ENCODE results near the gene PTPRN2. TPM values are rescaled to one million over a fixed set of nuclear protein-coding genes. Genes with fewer than 3 reads are reported as not detected.

Gene PTPRN2
- total and polyA plus RNA-seq, 2 of the 8 experiments (the other 6 are each of a cell fraction or from before 2014, with no cell fraction given), result 2.6 to 4.5 TPM

GRCh38 chr7:157495594-157495993 is 1092.0 kb downstream of the PTPRN2 start:
- TF ChIP-seq GABPA (IDR thresholded peaks at IDR 0.05; ENCODE audit: borderline replicate concordance, insufficient read depth, low read length) (no peak), HDAC2 (IDR thresholded peaks at IDR 0.05; ENCODE audit: borderline replicate concordance in 1 of 2, low read depth in 2 of 2, low read length in 2 of 2) (no peak), KDM4A (IDR thresholded peaks at IDR 0.05; ENCODE audit: low read depth, low read length, severe bottlenecking) (no peak), SIX5 (IDR thresholded peaks at IDR 0.05; ENCODE audit: low read depth, low read length) (no peak), KDM5A (IDR thresholded peaks at IDR 0.05; ENCODE audit: low read length) (no peak), CBX8 (IDR thresholded peaks at IDR 0.05; ENCODE audit: borderline replicate concordance, low read depth, low read length) (no peak), NANOG (IDR thresholded peaks at IDR 0.05; ENCODE audit: insufficient read depth, low read depth, low read length, poor library complexity, severe bottlenecking) (no peak), RNF2 (IDR thresholded peaks at IDR 0.05; ENCODE audit: borderline replicate concordance, low read depth, low read length, missing control alignments, poor library complexity, severe bottlenecking) (no peak), CTBP2 (IDR thresholded peaks at IDR 0.05; ENCODE audit: borderline replicate concordance, insufficient read depth, insufficient read length, low read length) (no peak)
- no peak overlapping the region for H3K4ac ChIP-seq (replicated peaks; ENCODE audit: insufficient read length, low read depth, low read length)
- H3K18ac ChIP-seq (ENCODE audit: extremely low read depth, low read length), result no peak overlapping the region
- H4K20me1 ChIP-seq (replicated peaks in 1 of 2; ENCODE audit: control insufficient read depth in 1 of 2, insufficient read depth in 2 of 2, low read length in 2 of 2), result peaks cover 0 to 3% of the 10 kb centered on the region in 2 experiments
- no peak overlapping the region for H2BK5ac ChIP-seq (ENCODE audit: low read depth, low read length)
- no peak overlapping the region for H3K23ac ChIP-seq (ENCODE audit: insufficient read length)
- H3K56ac ChIP-seq (replicated peaks; ENCODE audit: insufficient read length, low read depth, low read length), result no peak overlapping the region
- no peak overlapping the region for H2AK5ac ChIP-seq (ENCODE audit: low read depth, low read length)
- FAIRE-seq (no peak), DNase-seq (ENCODE audit: low read depth in 1 of 2, low spot score in 2 of 2) (no peak)
- no peak overlapping the region for H3K4me2 ChIP-seq (ENCODE audit: insufficient read depth in 1 of 2, low read depth in 2 of 2, low read length in 2 of 2)
- no peak overlapping the region for H3K4me3 ChIP-seq (ENCODE audit: extremely low read depth in 1 of 4, insufficient read depth in 2 of 4, low read depth in 3 of 4, low read length in 4 of 4)
- no peaks in the 10 kb centered on the region for H3K79me2 ChIP-seq (ENCODE audit: control insufficient read depth in 1 of 2, insufficient read depth in 2 of 2, low read length in 2 of 2)
- H3K36me3 ChIP-seq (ENCODE audit: control insufficient read depth in 2 of 4, insufficient read depth in 4 of 4, low read length in 3 of 4), result no peaks in the 10 kb centered on the region
- no peak overlapping the region for H2AFZ ChIP-seq (ENCODE audit: low read length)
- H3K4me1 ChIP-seq (replicated peaks in 1 of 4; ENCODE audit: control insufficient read depth in 3 of 4, insufficient read depth in 4 of 4, low read length in 3 of 4), result peaks cover 0 to 1% (median 0%) of the 10 kb centered on the region in 4 experiments; a peak in 1 of 7 replicates
- no peak overlapping the region for H2BK20ac ChIP-seq (ENCODE audit: low read length)
- H2BK120ac ChIP-seq (replicated peaks; ENCODE audit: low read depth, low read length), result no peak overlapping the region
- H2BK12ac ChIP-seq (ENCODE audit: low read depth, low read length), result no peak overlapping the region
- H3K9me3 ChIP-seq (ENCODE audit: insufficient read depth in 2 of 2, low read depth in 1 of 2, low read length in 1 of 2), result no peaks in the 10 kb centered on the region
- no peak overlapping the region for H4K91ac ChIP-seq (replicated peaks; ENCODE audit: insufficient read length, low read length)
- H3K79me1 ChIP-seq (ENCODE audit: low read depth, low read length), result no peaks in the 10 kb centered on the region; the same call in 1 of the 2 replicates
- WGBS, 2 experiments (ENCODE audit: extremely low coverage in 1 of 2, insufficient coverage in 1 of 2, insufficient read length in 1 of 2, insufficient replicate concordance in 2 of 2, low coverage in 1 of 2, low lambda C conversion rate in 2 of 2, missing lambda C conversion rate in 1 of 2), result 88% methylated on average over 13 of the region's 13 CpGs; no CpG with 5 or more reads in 1 of the 2 experiments
- peaks cover 0 to 16% (median 9%) of the 10 kb centered on the region in 4 experiments; a peak in 5 of 7 replicates for H3K27me3 ChIP-seq (replicated peaks in 1 of 4; ENCODE audit: control insufficient read depth in 3 of 4, extremely low read depth in 1 of 4, insufficient read depth in 3 of 4, low read length in 3 of 4)
- H2BK15ac ChIP-seq (ENCODE audit: low read length), result no peak overlapping the region
- H3K14ac ChIP-seq (ENCODE audit: insufficient read length), result no peak overlapping the region
- H3K27ac ChIP-seq (ENCODE audit: low read depth, low read length), result no peak overlapping the region
- CTCF ChIA-PET (ENCODE audit: partially characterized antibody), result no interaction called here
- POLR2A ChIA-PET (ENCODE audit: partially characterized antibody), result interaction anchor here (0.7 kb wide), 1 partner anchor 65 kb away, joined by 3 read pairs; no protein-coding TSS in a partner anchor
- H4K8ac ChIP-seq (ENCODE audit: extremely low read depth, insufficient read depth, low read length), result no peak overlapping the region
- no peak overlapping the region for H3K9ac ChIP-seq (replicated peaks in 1 of 4; ENCODE audit: extremely low read depth in 1 of 4, low read depth in 3 of 4, low read length in 3 of 4)
- no peak overlapping the region for H4K5ac ChIP-seq (ENCODE audit: insufficient read length, low read depth, low read length)
- H3K23me2 ChIP-seq (ENCODE audit: low read depth, low read length), result no peaks in the 10 kb centered on the region

All from H1 (cell line).